GM12872 (cell line): ENCODE results near the gene SLC6A5.

Source experiments
- TF ChIP-seq, protein P1 (sequence below): IDR thresholded peaks from 3 replicates; pipeline ENCODE4 v1.5.1; 2011; ENCODE audit warnings: low read depth, mild to moderate bottlenecking, low read length, moderate library complexity; ENCODE audit not compliant: insufficient read depth

The SLC6A5 gene

DNA sequence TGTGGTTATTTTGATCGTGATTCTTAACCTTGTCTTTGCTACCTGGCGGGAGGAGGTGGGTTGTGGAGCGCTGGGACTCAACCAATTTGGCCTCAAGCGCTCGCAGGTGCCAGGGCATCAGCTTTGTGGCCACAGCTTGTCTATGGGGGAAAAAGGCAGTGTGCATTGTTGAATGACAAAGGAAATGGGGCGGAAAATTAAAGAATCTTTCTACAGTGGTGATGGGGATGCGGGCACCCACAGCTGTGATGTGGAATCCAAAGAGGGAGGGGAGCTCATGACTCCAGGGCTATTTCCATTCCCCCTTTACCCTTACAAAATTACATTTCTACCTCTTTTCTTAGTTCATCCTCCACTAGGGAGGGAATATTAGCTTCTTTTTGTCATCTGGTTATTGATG is 1.1 kb downstream of the SLC6A5 start:
- TF ChIP-seq, protein P1, sequence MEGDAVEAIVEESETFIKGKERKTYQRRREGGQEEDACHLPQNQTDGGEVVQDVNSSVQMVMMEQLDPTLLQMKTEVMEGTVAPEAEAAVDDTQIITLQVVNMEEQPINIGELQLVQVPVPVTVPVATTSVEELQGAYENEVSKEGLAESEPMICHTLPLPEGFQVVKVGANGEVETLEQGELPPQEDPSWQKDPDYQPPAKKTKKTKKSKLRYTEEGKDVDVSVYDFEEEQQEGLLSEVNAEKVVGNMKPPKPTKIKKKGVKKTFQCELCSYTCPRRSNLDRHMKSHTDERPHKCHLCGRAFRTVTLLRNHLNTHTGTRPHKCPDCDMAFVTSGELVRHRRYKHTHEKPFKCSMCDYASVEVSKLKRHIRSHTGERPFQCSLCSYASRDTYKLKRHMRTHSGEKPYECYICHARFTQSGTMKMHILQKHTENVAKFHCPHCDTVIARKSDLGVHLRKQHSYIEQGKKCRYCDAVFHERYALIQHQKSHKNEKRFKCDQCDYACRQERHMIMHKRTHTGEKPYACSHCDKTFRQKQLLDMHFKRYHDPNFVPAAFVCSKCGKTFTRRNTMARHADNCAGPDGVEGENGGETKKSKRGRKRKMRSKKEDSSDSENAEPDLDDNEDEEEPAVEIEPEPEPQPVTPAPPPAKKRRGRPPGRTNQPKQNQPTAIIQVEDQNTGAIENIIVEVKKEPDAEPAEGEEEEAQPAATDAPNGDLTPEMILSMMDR = no peak

- TF ChIP-seq, protein P1 = no peak
Measured at GRCh38 chr11:20601221-20601914, 2.0 kb downstream of the SLC6A5 start.

DNA sequence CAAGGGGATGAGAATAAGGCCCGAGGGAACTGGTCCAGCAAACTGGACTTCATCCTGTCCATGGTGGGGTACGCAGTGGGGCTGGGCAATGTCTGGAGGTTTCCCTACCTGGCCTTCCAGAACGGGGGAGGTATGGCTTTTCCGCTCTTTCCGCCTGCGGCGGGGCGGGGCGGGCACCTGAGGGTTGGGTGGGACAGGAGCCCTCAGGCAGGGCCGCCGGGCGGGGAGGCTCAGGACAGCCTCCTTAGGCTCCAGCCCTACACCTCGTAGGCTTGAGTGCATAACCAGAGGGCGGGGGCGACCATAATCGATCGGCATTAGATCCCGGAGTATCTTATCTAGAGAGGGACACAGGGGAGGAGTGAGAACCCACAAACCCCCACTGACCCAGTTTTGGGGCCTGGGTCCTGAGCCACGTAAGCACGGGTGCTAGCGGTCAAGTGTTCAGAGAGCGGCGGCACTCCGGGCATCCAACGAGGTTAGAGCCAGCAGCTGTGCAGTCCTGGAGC is 4.9 kb downstream of the SLC6A5 start:
- TF ChIP-seq, protein P1 = no peak

GRCh38 chr11:20604864-20605601 is 5.6 kb downstream of the SLC6A5 start:
- TF ChIP-seq, protein P1 = no peak

- TF ChIP-seq, protein P1 = no peak
Measured at GRCh38 chr11:20605602-20606091, 6.2 kb downstream of the SLC6A5 start.

GRCh38 chr11:20608934-20609333 is 9.5 kb downstream of the SLC6A5 start:
- TF ChIP-seq, protein P1 = no peak
